Measurements from ENCODE around the gene CSRP2.

CSRP2 gene

DNA sequence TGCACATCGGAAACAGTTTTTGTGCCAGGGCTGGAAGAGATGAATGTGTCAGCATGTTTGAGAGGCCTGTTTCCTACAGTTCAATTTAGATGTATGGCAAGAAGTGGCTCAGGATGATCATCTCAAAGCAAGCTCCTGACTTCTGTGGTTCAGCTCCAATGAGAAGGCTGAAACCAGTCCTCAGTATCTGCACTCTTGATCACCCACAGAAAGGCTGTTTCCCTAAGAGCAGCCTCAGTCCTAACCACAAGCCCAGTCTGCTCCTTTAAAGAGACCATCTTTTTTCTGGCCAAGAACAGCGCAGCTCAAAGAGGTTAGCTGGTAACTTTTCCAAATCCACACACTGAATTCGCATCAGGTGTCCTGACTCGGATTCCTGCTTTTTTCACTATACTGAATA is 19.2 kb downstream of the CSRP2 start:
- no peak for DNase-seq

DNA sequence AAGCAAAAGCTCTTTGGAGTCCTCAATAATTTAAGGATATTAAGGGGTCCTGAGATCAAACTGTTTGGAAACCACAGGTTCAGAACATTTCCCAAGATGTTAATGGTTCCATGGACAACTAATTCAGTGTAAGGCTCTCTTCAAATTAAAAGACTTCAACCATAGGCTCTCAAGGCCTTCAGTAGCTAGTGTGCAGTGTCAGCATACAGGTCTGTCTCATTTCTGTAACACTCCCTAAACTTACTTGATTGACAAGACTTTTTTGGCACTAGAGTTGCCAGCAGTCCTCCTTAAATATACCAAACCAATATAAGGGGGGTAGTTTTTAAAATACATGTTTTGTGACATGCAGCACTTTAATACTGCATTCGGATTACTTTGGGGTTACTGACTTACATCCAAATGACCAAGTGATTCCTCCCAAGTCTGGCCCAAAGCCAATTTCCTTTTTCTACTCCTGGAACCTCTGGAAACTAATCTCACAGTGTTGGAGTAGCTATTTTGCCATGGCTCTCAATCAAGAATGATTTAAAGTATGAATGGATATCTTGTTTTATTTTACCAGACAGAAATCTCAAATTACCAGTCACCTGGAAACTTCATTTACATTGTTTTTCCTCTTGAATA is 22.7 kb downstream of the CSRP2 start:
- DNase-seq: no peak

DNA sequence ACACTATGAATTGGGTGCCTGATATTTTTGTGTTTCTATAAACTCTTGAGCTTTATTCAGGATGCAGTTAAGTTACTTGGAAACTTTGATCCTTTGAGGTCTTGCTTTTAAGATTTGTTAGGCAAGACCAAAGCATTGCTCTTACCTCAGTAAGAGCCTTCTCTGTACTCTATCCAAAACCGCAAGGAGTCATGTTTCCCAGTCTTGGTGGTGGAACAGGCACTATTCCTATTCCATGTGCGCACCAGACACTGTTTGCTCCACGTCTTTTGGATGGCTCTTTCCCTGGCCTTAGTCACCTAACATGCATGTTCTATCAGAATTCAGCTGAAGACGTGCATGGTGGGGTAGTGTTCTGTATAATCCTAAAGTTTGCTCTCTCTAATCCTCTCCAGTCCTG is 23.5 kb downstream of the CSRP2 start:
- no peak for DNase-seq

DNA sequence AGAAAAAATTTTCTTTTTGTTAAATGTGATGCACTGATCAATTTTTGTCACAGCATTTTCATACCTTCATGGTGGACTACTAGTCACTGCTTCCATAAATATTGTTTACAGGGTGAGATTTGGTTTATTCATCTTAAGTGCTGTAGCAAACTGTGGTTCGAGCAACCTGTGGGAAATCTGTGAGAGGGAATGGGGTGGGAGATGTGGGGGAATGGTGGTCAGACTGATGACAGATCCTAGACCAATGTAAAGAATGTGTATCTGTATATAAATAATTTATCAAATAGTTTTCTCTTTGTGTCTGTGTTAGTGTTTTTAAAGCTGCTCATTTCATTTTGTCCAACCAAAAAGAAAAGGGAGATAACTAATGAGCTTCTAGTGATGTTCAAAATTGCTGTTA is 26.7 kb downstream of the CSRP2 start:
- no peak for DNase-seq

DNA sequence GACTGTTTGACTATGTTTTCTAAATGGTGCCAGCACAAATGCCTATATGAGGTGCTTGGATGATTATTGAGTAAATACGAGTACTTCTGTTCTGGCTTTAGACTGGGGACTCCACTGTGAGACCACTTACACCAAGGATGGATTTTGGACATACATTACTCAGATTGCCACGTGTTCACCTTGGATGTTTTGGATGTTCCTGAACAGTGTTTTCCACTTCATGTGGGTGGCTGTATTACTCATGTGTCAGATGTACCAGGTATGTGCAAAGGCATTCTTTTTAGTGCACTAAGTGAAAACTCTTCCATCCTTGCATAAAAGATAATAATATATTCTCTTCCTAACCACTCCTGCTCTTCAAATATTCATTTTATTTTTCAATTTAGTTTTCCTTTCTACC is 30.7 kb downstream of the CSRP2 start:
- no peak for DNase-seq

DNA sequence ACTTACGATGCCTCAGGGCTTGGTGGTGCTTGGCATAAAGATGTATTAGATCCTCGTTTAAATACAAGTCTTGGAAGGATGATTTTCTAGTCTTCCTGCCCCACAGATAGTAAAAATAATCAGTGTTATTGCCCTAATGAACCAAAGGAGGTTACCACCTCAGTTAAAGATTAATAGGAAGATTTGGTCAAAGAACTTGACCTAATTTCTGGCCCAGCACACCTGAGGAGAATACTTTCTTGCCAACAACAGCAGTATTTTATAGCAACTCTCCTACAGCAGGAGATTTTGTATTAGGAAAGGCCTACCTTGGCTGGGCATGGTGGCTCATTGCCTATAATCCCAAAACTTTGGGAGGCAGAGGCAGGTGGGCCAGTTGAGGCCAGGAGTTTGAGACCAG is 31.6 kb downstream of the CSRP2 start:
- no peak for DNase-seq

DNA sequence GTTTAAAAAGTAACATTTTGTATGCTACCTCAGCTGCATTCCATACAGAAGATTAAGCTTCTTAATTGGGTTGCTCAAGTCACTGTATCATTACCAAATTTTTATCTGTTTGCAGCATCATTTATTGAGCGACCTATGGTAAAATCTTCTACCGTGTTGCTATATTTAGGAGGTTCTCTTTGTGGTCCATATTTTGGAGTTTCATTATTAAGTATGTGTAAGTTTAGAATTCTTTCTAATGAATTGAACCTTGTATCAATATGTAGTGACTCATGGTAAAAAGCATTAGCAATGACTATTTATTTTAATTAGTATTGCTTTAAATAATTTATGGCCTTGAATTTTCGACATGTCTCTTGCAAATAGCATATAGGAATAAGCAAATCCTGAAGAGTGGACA is 42.2 kb downstream of the CSRP2 start:
- DNase-seq: no peak

DNA sequence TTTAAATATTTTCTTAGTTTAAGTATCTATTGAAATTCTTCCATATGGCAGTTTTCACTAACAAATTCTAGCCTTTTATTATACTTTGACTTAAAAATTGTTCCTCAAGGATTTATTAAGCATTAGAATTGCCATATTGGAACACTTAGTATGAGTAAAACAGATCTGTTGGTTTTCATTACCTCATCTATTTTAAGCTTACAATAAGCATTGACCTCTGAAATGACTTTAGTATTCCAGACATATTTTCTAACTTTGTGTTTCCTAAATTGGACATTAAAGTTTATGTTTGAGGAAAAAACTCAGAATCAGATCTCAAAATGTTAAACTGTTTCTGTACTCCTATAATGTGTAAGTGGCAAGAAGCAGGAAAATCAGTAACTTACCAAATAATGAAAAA is 48.4 kb downstream of the CSRP2 start:
- DNase-seq: no peak

DNA sequence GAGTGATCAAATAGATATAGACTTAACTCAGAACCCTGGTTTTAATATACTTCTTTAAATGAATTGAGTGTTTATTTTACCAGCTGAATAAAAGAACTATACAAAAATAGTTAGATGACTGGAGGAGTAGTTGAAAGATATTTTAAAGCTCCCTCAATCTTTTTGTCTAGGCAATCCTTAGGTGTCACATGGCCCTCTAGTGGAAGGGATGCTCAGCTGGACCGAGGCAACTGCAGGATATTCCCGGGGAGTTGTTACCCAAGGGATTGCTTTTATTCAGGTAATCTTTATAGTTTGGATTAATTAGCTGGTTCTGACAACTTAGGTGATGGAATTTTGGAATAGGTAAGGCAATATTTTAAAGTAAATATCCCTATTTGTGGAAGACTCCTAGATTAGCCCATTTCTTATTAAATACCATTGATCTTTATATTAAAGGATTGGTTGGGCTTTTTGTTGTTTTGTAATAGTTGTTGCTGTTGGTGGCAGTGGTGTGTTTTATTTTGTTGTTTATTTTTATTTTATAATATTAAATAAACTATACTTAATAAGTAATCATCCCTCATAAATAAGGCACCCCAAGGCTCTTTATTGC is 57.8 kb downstream of the CSRP2 start:
- no peak for DNase-seq

DNA sequence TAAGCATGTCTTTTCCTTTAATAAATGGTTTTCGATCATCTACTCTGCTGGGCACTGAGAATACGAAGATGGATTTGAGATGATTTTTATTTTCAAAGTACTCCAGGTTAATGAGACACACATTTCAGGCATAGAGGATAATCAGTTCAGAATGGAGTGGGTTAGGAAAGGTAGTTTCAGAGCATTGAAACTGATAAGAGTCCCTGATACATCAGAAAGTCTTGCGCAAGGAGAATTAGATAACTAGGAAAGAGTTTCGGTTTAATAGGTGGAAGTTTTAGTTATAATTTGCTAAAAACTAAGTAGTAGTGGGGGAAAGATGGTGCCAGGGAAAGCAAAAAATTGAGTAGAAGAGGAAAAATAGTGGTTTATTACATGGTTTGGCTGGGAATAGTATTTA is 64.8 kb downstream of the CSRP2 start:
- no peak for DNase-seq

DNA sequence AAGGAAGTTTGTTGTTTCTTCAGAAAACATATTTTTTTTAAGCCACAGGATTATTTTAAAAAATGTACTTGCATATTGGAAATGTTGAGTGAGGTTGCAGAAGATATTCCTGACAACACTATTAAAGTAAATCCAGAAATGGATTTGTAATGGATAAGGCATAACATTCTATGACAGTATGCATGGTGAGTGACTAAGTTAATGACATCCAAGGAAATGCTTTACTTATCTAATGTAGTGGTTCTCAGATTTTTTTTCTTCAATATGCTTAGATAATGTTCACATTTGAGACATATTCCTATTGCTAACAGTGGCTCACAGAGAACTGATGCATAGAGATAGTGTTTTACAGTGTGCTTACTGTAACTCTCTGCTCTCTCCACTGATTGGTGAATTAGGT is 65.6 kb downstream of the CSRP2 start:
- DNase-seq: no peak

DNA sequence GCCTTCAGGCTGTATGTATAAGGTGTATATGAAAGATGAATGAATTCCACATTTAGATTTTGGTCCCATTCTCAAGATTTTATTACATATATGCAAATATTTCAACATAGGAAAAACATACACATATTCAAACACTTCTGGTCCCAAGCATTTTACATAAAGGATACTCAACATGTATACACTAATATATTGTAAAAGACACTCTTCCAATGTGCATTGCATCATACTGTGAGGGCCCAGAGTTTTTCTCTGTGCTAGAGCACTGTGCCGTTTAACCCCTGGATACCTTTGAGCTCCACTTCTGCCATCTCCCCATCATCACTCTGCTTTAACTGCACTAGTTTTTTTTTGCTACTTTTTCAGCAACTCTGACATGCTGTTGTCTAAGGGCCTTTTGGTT is 66.8 kb downstream of the CSRP2 start:
- DNase-seq: no peak

DNA sequence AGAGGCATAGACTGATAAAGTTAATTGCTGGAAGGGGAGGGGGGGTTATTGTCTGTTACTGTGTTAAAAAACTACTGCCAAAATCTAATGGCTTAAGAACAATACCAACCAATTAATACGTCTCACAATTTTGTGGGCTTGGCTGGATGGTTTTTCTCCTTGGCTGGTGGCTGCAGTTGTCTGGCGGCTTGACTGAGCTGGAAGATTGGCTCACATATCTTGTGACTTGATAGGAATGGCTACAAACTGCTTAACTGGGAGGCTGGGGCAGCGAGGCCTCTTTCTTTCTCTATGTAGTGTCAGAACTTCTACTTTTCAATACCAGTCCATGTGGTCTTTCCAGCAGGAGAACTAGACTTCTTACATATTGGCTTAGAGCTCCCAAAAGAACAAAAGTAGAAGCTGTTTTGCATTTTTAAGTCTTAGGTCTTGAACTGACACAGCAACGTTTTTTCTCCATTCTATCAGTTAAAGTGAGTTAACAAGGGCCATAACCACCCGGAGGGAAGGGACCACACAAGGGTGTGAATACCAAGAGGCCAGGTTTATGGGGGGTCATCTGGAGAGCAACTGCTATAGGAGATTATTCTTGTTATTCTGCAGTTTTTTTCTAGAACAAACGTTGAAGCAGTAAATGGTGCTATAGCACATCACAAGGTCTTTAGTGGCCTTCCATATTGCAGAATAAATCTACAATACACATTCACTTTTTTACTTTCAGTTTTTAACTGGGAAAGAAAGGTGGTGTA is 68.0 kb downstream of the CSRP2 start:
- DNase-seq: no peak
